H9 (cell line): Measurements from ENCODE around the gene DAPL1. TPM values are rescaled to one million over a fixed set of nuclear protein-coding genes. Genes with fewer than 3 reads are reported as not detected.

Experiments
- DNase-seq: peaks from one replicate; pipeline ENCODE4 v3.0.0-alpha.2; 2017
- H2AFZ ChIP-seq: one replicate; pipeline ENCODE4 v1.6.1; 2013; ENCODE audit warnings: mild to moderate bottlenecking, low read length, control low read depth, moderate library complexity
- H2AK5ac ChIP-seq: 2 replicates; pipeline ENCODE4 v1.6.1; 2013; ENCODE audit warnings: low read length, control low read depth, mixed read lengths; ENCODE audit not compliant: insufficient read length
- H2BK120ac ChIP-seq: one replicate; pipeline ENCODE4 v1.6.1; 2013; ENCODE audit warnings: low read depth, mild to moderate bottlenecking, low read length, control low read depth, inconsistent platforms; ENCODE audit not compliant: poor library complexity, severe bottlenecking
- H2BK12ac ChIP-seq: 2 replicates; pipeline ENCODE4 v1.6.1; 2013; ENCODE audit warnings: low read length, control low read depth, mixed read lengths, low read depth; ENCODE audit not compliant: insufficient read length
- H2BK15ac ChIP-seq: 2 replicates; pipeline ENCODE4 v1.6.1; 2013; ENCODE audit warnings: low read depth, low read length, control low read depth
- H2BK20ac ChIP-seq: one replicate; pipeline ENCODE4 v1.6.1; 2013; ENCODE audit warnings: low read depth, mild to moderate bottlenecking, low read length, control low read depth, inconsistent platforms; ENCODE audit not compliant: poor library complexity, severe bottlenecking
- H2BK5ac ChIP-seq: 2 replicates; pipeline ENCODE4 v1.6.1; 2013; ENCODE audit warnings: low read length, control low read depth, mixed read lengths; ENCODE audit not compliant: insufficient read length
- H3K14ac ChIP-seq: 2 replicates; pipeline ENCODE4 v1.6.1; 2013; ENCODE audit warnings: low read length, control low read depth; ENCODE audit not compliant: insufficient read depth
- H3K18ac ChIP-seq: 2 replicates; pipeline ENCODE4 v1.6.1; 2013; ENCODE audit warnings: low read depth, mild to moderate bottlenecking, mixed read lengths, low read length, control low read depth; ENCODE audit not compliant: insufficient read length
- H3K23ac ChIP-seq: 2 replicates; pipeline ENCODE4 v1.6.1; 2013; ENCODE audit warnings: low read length, control low read depth, mixed read lengths, low read depth; ENCODE audit not compliant: insufficient read length
- H3K23me2 ChIP-seq: 2 replicates; pipeline ENCODE4 v1.6.1; 2013; ENCODE audit warnings: low read depth, mild to moderate bottlenecking, mixed read lengths, low read length, control low read depth; ENCODE audit not compliant: insufficient read length, poor library complexity, severe bottlenecking
- H3K27ac ChIP-seq: 2 replicates; pipeline ENCODE4 v1.5.1; 2013; ENCODE audit warnings: low read length, control low read depth, mixed read lengths, low read depth; ENCODE audit not compliant: insufficient read length
- H3K27me3 ChIP-seq: 2 replicates; pipeline ENCODE4 v1.6.1; 2013; ENCODE audit warnings: low read length, control low read depth, inconsistent platforms; ENCODE audit not compliant: insufficient read depth
- H3K4ac ChIP-seq: 2 replicates; pipeline ENCODE4 v1.6.1; 2013; ENCODE audit warnings: low read depth, mild to moderate bottlenecking, control low read depth, inconsistent platforms, low read length, moderate library complexity
- H3K4me1 ChIP-seq: 2 replicates; pipeline ENCODE4 v1.6.1; 2013; ENCODE audit warnings: low read length, control low read depth, inconsistent platforms; ENCODE audit not compliant: insufficient read depth
- H3K4me2 ChIP-seq: 2 replicates; pipeline ENCODE4 v1.6.1; 2013; ENCODE audit warnings: low read length, control low read depth, mixed read lengths; ENCODE audit not compliant: insufficient read length, insufficient read depth
- H3K56ac ChIP-seq: 2 replicates; pipeline ENCODE4 v1.6.1; 2013; ENCODE audit warnings: low read depth, mild to moderate bottlenecking, mixed read lengths, low read length, control low read depth; ENCODE audit not compliant: insufficient read length
- H3K79me1 ChIP-seq: 2 replicates; pipeline ENCODE4 v1.6.1; 2013; ENCODE audit warnings: low read depth, mild to moderate bottlenecking, moderate library complexity, low read length, control low read depth, inconsistent platforms; ENCODE audit not compliant: insufficient read depth, poor library complexity, severe bottlenecking
- H3K79me2 ChIP-seq: 2 replicates; pipeline ENCODE4 v1.6.1; 2013; ENCODE audit warnings: low read length, control low read depth, inconsistent platforms; ENCODE audit not compliant: insufficient read depth
- H3K9ac ChIP-seq: 2 replicates; pipeline ENCODE4 v1.6.1; 2013; ENCODE audit warnings: low read length, control low read depth, mixed read lengths; ENCODE audit not compliant: insufficient read length; ENCODE audit errors: extremely low read depth
- H3K9me3 ChIP-seq: one replicate; pipeline ENCODE4 v1.6.1; 2013; ENCODE audit warnings: low read depth, low read length, inconsistent platforms; ENCODE audit not compliant: control insufficient read depth
- H3T11ph ChIP-seq: one replicate; pipeline ENCODE4 v1.6.1; 2013; ENCODE audit warnings: mild to moderate bottlenecking, low read length, control low read depth, inconsistent platforms
- H4K20me1 ChIP-seq: one replicate; pipeline ENCODE4 v1.6.1; 2013; ENCODE audit not compliant: control insufficient read depth, insufficient read length, insufficient read depth
- H4K5ac ChIP-seq: 2 replicates; pipeline ENCODE4 v1.6.1; 2013; ENCODE audit warnings: low read depth, mild to moderate bottlenecking, mixed read lengths, low read length, control low read depth; ENCODE audit not compliant: insufficient read length
- H4K8ac ChIP-seq: replicated peaks from 2 replicates; pipeline ENCODE4 v1.6.1; 2013; ENCODE audit warnings: low read length, control low read depth, mixed read lengths, low read depth; ENCODE audit not compliant: insufficient read length
- H4K91ac ChIP-seq: 2 replicates; pipeline ENCODE4 v1.6.1; 2013; ENCODE audit warnings: low read depth, mild to moderate bottlenecking, moderate library complexity, mixed read lengths, low read length, control low read depth; ENCODE audit not compliant: insufficient read length
- H3K27ac Mint-ChIP-seq, 3 experiments: 2 replicates in 2 of 3; 3 replicates in 1 of 3; pipeline ENCODE4 v1.8.0; 2020 to 2021; ENCODE audit warnings: mixed read lengths in 3 of 3, mild to moderate bottlenecking in 1 of 3, moderate library complexity in 1 of 3
- H3K27me3 Mint-ChIP-seq: 2 replicates; pipeline ENCODE4 v1.8.0; 2021; ENCODE audit warnings: low read depth, mild to moderate bottlenecking, moderate library complexity, mixed read lengths
- H3K36me3 Mint-ChIP-seq, 3 experiments: 2 replicates in 2 of 3; 3 replicates in 1 of 3; pipeline ENCODE4 v1.8.0; 2020 to 2021; ENCODE audit warnings: low read depth in 3 of 3, mixed read lengths in 3 of 3; ENCODE audit not compliant: insufficient read depth in 1 of 3
- H3K4me1 Mint-ChIP-seq, 2 experiments: 2 replicates each; pipeline ENCODE4 v1.8.0; 2020; ENCODE audit warnings: mixed read lengths in 2 of 2
- H3K4me3 Mint-ChIP-seq, 2 experiments: 2 replicates in 1 of 2; 3 replicates in 1 of 2; pipeline ENCODE4 v1.8.0; 2020 to 2021; ENCODE audit warnings: mild to moderate bottlenecking in 2 of 2, mixed read lengths in 2 of 2, moderate library complexity in 1 of 2
- H3K9me3 Mint-ChIP-seq, 2 experiments: 2 replicates in 1 of 2; 3 replicates in 1 of 2; pipeline ENCODE4 v1.8.0; 2020; ENCODE audit warnings: mild to moderate bottlenecking in 2 of 2, mixed read lengths in 2 of 2, moderate library complexity in 1 of 2
- WGBS: extraction: QIAGEN DNeasy Blood & Tissue Kit; methylation state at CpG from one replicate; pipeline ENCODE4 v1.1.7; 2013; ENCODE audit warnings: missing lambda C conversion rate, low lambda C conversion rate, mixed read lengths; ENCODE audit not compliant: insufficient read length; ENCODE audit errors: extremely low coverage; 5-methylcytosine and 5-hydroxymethylcytosine counted together
- total RNA-seq: library from RNA; stranded (reverse); gene quantifications from 2 replicates; pipeline ENCODE4 v1.2.1, GENCODE V29; 2021
- TF ChIP-seq, protein P1 (sequence below): fragments of 200-600 bp; sonication (generic); conservative IDR thresholded peaks from 3 replicates; pipeline ENCODE4 v1.8.0; 2021; ENCODE audit warnings: antibody characterized with exemption, mild to moderate bottlenecking

The DAPL1 gene
- total RNA-seq, 1 experiment from 2014 or later: not detected

DNA sequence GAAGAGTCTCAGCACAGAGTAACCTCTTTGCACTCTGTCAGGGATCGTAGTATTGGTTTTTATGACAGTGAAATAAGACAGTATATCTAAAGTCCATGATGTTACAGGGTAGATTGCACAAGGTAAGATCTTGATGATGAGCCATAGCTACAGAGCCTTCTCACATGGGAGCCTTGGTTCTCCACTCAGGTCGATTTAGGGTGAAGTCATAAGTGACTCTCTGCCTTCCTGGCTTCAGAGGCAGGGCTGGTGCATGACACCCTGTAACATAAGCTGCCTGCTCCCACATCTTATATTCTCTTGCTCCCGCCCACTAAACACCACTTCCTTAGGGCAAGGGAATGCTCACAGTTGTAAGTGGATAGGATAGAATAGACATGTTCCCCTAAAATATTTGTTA is 13.3 kb downstream of the DAPL1 start:
- Histone ChIP-seq H3K56ac (no peak overlapping the region), H3K23me2 (no peaks in the 10 kb centered on the region), H3K27me3 (no peaks in the 10 kb centered on the region), H3K9ac (no peak overlapping the region), H2BK12ac (no peak overlapping the region), H2BK20ac (no peak overlapping the region), H4K8ac (no peak overlapping the region), H3K4me2 (no peak overlapping the region), H4K91ac (no peak overlapping the region), H3T11ph (no peak overlapping the region), H2AFZ (no peak overlapping the region), H2BK5ac (no peak overlapping the region), H4K5ac (no peak overlapping the region), H3K14ac (no peak overlapping the region), H3K23ac (no peak overlapping the region), H3K79me2 (no peaks in the 10 kb centered on the region), H2BK15ac (no peak overlapping the region), H3K4me1 (no peaks in the 10 kb centered on the region), H3K27ac (no peak overlapping the region), H3K9me3 (no peaks in the 10 kb centered on the region), H4K20me1 (no peaks in the 10 kb centered on the region), H2BK120ac (no peak overlapping the region), H3K79me1 (no peaks in the 10 kb centered on the region), H3K18ac (no peak overlapping the region), H2AK5ac (no peak overlapping the region), H3K4ac (no peak overlapping the region)
- TF ChIP-seq, protein P1, sequence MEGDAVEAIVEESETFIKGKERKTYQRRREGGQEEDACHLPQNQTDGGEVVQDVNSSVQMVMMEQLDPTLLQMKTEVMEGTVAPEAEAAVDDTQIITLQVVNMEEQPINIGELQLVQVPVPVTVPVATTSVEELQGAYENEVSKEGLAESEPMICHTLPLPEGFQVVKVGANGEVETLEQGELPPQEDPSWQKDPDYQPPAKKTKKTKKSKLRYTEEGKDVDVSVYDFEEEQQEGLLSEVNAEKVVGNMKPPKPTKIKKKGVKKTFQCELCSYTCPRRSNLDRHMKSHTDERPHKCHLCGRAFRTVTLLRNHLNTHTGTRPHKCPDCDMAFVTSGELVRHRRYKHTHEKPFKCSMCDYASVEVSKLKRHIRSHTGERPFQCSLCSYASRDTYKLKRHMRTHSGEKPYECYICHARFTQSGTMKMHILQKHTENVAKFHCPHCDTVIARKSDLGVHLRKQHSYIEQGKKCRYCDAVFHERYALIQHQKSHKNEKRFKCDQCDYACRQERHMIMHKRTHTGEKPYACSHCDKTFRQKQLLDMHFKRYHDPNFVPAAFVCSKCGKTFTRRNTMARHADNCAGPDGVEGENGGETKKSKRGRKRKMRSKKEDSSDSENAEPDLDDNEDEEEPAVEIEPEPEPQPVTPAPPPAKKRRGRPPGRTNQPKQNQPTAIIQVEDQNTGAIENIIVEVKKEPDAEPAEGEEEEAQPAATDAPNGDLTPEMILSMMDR: no peak
- Mint-ChIP-seq H3K4me1 (peaks cover 3 to 4% of the 10 kb centered on the region in 2 experiments; a peak in 3 of 4 replicates), H3K4me3 (no peak overlapping the region), H3K27me3 (peaks cover 4% of the 10 kb centered on the region), H3K9me3 (no peaks in the 10 kb centered on the region), H3K36me3 (no peaks in the 10 kb centered on the region), H3K27ac (no peak overlapping the region)
- no CpG with 5 or more reads among the region's 3 CpGs for WGBS
- no peak for DNase-seq
